Ishikawa (cell line): ENCODE measurements around the gene LSAMP.

Source experiments
- CEBPB ChIP-seq: IDR thresholded peaks from 2 replicates; pipeline ENCODE4 v1.6.1; 2012
- CREB1 ChIP-seq: IDR thresholded peaks from 2 replicates; pipeline ENCODE4 v1.6.1; 2012; ENCODE audit warnings: low read depth
- EGR1 ChIP-seq: IDR thresholded peaks from 2 replicates; pipeline ENCODE4 v1.6.1; 2012
- EP300 ChIP-seq: IDR thresholded peaks from 2 replicates; pipeline ENCODE4 v1.6.1; 2012; ENCODE audit warnings: borderline replicate concordance
- FOXM1 ChIP-seq: IDR thresholded peaks from 2 replicates; pipeline ENCODE4 v1.6.1; 2012; ENCODE audit warnings: low read depth, borderline replicate concordance
- NFIC ChIP-seq: IDR thresholded peaks from 2 replicates; pipeline ENCODE4 v1.6.1; 2012
- RAD21 ChIP-seq: IDR thresholded peaks from 2 replicates; pipeline ENCODE4 v1.6.1; 2012; ENCODE audit warnings: low read depth
- TAF1 ChIP-seq: IDR thresholded peaks from 2 replicates; pipeline ENCODE4 v1.6.1; 2012; ENCODE audit warnings: low read depth, mild to moderate bottlenecking
- TCF12 ChIP-seq: IDR thresholded peaks from 2 replicates; pipeline ENCODE4 v1.6.1; 2012; ENCODE audit warnings: low read depth
- TEAD4 ChIP-seq: IDR thresholded peaks from 2 replicates; pipeline ENCODE4 v1.6.1; 2012
- YY1 ChIP-seq: IDR thresholded peaks from 2 replicates; pipeline ENCODE4 v1.6.1; 2012; ENCODE audit warnings: low read depth
- ZBTB7A ChIP-seq: IDR thresholded peaks from 2 replicates; pipeline ENCODE4 v1.6.1; 2012; ENCODE audit warnings: low read depth
- TF ChIP-seq, protein P1 (sequence below): IDR thresholded peaks from 2 replicates; pipeline ENCODE4 v1.6.1; 2012; ENCODE audit warnings: low read depth, mild to moderate bottlenecking
- TF ChIP-seq, protein P2 (sequence below): IDR thresholded peaks from 2 replicates; pipeline ENCODE4 v1.6.1; 2012
- TF ChIP-seq, protein P3 (sequence below): IDR thresholded peaks from 2 replicates; pipeline ENCODE4 v1.6.1; 2012

The LSAMP gene

DNA sequence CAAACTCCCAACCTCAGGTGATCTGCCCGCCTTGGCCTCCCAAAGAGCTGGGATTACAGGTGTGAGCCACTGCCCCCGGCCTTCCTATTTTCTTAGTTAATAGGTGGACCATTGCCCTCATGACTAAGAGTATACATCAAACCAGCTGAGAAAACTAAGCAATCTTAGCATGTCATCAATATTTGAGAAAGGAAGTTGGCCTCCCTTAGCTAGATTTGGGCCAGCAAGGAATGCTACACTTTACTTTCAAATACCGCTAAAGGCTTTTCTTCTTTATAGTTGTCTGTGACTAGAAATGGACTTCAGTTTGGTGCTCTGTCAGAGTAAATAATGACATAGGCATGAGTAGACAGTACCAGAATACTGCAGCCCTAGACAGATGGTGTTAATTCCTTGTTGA lies 622.7 kb downstream of the LSAMP start:
- TF ChIP-seq FOXM1 (no peak), RAD21 (no peak), TCF12 (no peak), CREB1 (no peak), EP300 (no peak), NFIC (no peak), ZBTB7A (no peak), EGR1 (no peak), TEAD4 (no peak), CEBPB (no peak)
- TF ChIP-seq, protein P1, sequence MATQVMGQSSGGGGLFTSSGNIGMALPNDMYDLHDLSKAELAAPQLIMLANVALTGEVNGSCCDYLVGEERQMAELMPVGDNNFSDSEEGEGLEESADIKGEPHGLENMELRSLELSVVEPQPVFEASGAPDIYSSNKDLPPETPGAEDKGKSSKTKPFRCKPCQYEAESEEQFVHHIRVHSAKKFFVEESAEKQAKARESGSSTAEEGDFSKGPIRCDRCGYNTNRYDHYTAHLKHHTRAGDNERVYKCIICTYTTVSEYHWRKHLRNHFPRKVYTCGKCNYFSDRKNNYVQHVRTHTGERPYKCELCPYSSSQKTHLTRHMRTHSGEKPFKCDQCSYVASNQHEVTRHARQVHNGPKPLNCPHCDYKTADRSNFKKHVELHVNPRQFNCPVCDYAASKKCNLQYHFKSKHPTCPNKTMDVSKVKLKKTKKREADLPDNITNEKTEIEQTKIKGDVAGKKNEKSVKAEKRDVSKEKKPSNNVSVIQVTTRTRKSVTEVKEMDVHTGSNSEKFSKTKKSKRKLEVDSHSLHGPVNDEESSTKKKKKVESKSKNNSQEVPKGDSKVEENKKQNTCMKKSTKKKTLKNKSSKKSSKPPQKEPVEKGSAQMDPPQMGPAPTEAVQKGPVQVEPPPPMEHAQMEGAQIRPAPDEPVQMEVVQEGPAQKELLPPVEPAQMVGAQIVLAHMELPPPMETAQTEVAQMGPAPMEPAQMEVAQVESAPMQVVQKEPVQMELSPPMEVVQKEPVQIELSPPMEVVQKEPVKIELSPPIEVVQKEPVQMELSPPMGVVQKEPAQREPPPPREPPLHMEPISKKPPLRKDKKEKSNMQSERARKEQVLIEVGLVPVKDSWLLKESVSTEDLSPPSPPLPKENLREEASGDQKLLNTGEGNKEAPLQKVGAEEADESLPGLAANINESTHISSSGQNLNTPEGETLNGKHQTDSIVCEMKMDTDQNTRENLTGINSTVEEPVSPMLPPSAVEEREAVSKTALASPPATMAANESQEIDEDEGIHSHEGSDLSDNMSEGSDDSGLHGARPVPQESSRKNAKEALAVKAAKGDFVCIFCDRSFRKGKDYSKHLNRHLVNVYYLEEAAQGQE = no peak
- TF ChIP-seq, protein P2, sequence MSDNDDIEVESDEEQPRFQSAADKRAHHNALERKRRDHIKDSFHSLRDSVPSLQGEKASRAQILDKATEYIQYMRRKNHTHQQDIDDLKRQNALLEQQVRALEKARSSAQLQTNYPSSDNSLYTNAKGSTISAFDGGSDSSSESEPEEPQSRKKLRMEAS = no peak

DNA sequence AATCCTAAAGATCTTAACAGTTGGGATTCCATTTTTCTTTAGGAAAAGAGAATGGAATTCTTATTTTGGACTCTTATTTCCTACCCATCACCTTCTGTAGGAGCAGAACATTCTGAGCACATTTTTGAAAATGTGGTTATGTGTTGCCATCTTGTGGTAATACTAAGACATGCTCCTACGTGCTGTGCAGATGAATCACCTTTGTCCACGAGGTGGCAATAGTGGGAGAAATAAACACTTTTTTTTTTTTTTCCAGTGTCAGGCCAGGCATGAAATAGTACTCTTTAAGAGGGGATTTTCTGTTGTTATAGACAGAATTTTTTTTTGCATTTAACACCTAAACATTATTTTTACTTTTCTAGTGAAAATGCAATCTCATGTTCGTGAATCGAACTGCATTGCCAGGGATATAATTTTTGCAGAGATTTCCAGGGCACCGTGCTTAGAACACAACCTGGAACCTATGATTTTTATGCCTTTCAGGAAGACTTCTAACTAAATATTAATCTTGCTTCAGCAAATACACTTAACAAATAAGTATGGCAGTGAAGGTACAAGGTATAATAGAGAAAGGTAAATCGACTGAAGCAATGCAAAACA lies 625.4 kb downstream of the LSAMP start:
- peak; percentile 78 for TF ChIP-seq RAD21
- no peak for TF ChIP-seq TAF1
- no peak for TF ChIP-seq YY1

DNA sequence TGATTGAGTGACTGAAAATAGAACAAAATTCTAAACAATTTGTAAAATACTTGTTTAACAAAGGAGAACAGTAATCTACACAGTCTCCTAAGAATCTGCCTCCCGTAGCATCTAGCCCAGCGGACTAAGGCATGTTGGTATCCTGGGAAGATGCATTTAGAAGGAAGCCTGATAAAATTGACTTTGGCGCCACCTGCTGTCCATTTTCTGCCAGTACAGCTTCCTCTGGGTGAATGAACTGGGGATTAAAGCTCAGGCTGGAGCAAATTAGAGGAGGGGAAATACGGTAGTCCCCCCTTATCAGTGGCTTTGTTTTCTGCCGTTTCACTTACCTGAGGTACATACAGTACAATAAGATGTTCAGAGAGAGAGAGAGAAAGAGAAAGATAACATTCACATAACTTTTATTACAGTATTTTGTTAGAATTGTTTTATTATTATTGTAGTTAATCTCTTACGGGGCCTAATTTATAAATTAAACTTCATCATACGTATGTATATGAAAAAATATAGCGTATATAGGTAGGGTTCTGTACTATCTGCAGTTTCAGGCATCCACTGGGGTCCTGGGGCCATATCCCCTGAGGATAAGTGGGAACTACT lies 630.4 kb downstream of the LSAMP start:
- peak; percentile 87 for TF ChIP-seq RAD21
- no peak for TF ChIP-seq TAF1

DNA sequence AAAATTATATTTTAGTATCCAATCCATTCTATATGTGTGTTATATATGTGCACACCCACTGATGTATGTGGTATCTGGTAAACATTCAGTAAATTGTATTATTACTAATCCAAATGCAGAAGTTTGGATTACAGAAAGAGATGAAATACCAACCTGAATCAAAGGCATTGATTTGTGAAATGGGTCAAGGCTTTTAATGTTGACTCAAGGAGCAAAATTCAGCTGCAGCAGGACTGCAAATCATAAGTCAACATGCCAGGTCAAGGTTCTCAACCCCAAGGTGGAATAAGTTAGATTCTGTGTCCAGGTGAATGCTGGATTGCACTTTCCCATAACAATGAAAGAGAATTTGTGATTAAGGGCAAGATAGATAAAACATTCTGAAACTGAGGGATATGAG lies 631.3 kb downstream of the LSAMP start:
- TF ChIP-seq, protein P3, sequence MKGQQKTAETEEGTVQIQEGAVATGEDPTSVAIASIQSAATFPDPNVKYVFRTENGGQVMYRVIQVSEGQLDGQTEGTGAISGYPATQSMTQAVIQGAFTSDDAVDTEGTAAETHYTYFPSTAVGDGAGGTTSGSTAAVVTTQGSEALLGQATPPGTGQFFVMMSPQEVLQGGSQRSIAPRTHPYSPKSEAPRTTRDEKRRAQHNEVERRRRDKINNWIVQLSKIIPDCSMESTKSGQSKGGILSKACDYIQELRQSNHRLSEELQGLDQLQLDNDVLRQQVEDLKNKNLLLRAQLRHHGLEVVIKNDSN = no peak
- TF ChIP-seq ZBTB7A = no peak

DNA sequence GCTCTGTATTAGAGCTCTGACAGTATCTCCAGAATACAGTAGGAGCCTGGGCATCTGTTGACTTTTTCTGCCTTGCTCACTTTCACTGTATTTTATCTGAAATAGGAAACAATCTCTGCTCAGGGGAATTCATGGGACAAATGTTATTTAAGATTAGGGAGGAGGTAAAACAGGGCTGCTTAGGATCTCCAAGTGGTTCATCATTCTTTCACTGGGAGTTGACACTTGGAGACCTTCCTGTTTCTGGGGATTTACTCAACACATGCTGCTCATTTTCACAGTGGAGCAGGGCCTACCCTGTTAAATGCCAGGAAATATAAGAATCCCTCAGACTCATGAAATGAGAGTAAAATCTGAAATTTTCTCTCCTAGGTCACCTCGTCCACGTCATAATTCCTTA lies 636.5 kb downstream of the LSAMP start:
- no peak for TF ChIP-seq YY1
- TF ChIP-seq TAF1 = no peak
- no peak for TF ChIP-seq EP300
- TF ChIP-seq, protein P3 = no peak
- no peak for TF ChIP-seq ZBTB7A
- no peak for TF ChIP-seq EGR1
- no peak for TF ChIP-seq NFIC
- TF ChIP-seq TCF12 = no peak
- TF ChIP-seq, protein P1 = no peak
- no peak for TF ChIP-seq RAD21
- TF ChIP-seq TEAD4 = no peak
- TF ChIP-seq CREB1 = no peak
- TF ChIP-seq, protein P2 = no peak

DNA sequence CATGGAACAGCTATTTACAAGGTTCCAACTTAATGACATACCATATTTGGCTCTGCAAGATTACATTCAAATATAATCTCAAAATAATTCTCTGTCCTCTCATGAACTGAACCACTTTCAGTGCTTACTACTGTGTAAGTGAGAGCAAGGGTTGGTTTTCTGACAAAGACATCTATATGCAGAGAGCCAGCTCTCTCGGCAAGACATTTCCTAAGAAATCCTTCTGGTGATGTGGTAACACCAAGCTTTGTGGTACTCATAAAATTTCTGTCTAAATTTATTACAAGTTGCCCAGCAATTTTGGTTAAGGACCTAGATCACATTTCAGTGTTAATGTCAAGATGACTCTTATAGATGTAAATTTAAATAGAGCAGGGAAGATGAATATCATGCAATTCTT lies 637.0 kb downstream of the LSAMP start:
- TF ChIP-seq TEAD4 (no peak), CEBPB (no peak), EP300 (no peak), FOXM1 (no peak), TAF1 (no peak), RAD21 (no peak), TCF12 (no peak), ZBTB7A (no peak), NFIC (no peak), YY1 (no peak), EGR1 (no peak), CREB1 (no peak)
- TF ChIP-seq, protein P1 = no peak
- TF ChIP-seq, protein P3 = no peak
- TF ChIP-seq, protein P2 = no peak
